Measurements from ENCODE around the gene OBSCN.

The OBSCN gene

DNA sequence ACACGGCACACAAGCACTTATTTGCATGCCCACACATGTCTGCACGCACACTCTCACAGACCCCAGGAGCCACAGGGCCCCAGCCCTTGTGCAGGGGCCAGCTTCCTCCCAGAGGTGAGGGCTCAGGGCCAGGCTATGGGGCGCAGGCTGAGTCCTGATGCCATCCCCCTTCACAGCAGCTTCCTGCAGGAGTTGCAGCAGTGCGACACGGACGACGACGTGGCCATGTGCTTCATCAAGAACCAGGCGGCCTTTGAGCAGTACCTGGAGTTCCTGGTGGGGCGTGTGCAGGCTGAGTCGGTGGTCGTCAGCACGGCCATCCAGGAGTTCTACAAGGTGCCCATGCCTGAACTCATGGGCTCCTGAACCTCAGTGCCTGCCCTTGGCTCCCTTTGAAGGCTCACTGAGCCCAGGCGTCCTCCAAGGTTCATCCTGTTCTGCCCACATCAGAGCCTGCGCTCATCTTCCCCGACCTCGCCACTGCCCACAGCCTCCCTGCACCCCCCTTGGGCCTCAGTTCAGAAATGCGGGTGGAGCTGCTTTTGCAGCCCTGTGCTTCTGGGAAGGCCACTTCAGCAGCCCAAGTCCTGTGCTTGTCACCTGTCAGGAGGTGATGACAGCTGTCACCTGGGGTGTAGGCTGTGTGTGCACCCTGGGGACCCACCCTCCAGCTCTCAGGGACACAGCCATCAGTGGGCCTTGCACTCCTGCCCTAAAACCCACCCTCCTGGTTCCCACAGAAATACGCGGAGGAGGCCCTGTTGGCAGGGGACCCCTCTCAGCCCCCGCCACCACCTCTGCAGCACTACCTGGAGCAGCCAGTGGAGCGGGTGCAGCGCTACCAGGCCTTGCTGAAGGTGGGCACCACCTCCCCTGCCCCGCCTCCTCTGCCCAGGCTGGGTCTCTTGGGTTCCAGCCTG, 132.2 kb downstream of the OBSCN start:
- no peak for DNase-seq (ENCODE audit: low read depth in 2 of 2)

DNA sequence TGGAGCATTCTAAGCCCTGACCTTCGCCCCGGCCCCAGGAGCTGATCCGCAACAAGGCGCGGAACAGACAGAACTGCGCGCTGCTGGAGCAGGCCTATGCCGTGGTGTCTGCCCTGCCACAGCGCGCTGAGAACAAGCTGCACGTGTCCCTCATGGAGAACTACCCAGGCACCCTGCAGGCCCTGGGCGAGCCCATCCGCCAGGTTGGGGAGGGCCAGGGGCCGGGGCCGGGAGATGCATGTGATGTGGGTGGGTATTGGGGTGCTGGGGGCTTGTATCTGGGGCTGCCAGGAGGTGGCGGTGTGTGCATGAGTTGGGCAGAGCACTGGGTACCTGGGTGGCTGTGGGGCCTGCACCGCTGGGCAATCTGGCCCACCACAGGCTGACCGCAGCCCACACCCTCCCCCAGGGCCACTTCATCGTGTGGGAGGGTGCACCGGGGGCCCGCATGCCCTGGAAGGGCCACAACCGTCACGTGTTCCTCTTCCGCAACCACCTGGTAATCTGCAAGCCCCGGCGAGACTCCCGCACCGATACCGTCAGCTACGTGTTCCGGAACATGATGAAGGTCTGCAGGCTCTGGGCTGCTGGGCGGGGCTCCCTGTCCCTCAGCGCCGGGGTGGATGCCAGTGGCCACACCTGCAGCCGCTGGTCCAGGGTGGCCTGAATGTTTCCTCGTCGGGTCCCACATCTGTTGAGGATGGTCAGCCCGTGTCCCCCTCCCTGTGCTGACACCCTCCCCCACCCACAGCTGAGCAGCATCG, 133.0 kb downstream of the OBSCN start:
- no peak for DNase-seq (ENCODE audit: low read depth in 2 of 2)

DNA sequence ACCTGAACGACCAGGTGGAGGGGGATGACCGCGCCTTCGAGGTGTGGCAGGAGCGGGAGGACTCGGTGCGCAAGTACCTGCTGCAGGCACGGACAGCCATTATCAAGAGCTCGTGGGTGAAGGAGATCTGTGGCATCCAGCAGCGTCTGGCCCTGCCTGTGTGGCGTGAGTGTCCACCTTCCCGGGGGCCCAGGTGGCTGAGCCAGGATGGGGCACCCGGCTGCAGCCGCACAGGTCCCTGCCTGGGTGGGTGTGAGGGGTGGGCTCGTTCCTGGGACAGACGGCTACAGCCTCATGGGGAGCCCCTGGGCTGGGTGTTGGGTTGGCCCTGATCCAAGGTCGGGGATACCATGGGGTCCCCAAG, 133.6 kb downstream of the OBSCN start:
- DNase-seq (ENCODE audit: low read depth in 2 of 2), result no peak

DNA sequence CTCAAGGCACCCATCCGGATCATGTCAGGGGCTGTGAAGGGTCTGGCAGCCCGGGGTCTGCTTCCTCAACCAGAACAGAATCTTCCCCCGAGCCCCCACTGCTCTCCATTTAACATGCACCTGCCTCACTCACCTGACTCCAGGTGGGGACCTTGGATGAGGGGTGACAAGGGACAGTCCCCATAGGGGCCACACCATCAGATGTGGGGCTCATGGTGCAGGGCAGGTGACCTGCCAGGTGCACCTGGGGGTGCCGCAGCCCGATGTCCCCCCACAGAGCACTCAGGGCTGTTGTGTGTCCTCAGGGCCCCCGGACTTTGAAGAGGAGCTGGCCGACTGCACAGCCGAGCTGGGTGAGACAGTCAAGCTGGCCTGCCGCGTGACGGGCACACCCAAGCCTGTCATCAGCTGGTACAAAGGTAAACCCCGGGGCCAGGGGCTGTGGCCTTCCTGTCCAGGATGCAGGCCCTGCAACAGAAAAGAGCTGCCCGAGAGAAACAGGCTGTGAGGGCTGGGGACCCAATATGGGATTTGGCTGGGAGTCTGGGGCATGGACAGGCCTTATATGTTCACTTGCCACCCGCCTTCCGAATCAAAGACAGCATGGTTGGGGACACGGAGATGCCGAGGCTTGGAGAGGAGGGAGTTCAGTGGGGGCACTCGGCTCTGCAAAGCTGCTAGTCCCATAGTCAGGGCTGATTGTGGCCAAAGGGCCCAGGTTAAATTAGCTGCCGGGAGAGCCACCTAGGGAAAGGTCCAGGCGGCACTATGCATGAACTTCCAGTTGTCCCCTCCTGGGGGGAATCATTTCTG, 134.2 kb downstream of the OBSCN start:
- DNase-seq (ENCODE audit: low read depth in 2 of 2), result no peak

DNA sequence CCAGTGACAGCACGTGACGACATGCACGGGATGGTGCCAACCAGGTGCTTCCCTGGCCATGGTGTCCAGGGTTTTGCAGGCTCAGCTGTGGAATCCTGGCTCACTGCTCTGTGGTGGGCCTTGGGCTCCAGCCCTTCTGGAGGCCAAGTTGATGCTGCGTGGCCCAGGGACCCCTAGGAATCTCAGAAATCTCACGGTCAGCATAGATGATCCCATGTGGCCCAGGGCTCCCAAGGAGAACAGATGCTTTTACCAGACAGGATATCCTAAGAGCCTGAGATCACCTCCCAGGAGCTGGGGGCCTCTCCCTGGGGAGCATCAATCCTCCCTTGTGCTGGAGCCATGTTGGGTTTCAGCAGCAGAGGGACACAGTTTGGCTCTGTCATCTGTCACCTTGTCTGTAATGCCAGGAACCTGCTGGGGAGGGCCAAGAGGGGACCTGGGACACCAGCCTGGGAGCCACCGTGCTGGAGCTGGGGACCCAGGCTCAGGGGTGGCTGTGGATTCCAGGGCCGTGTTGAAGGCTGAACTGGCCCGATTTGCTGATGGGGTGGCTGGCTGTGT, 134.9 kb downstream of the OBSCN start:
- no peak for DNase-seq (ENCODE audit: low read depth in 2 of 2)

DNA sequence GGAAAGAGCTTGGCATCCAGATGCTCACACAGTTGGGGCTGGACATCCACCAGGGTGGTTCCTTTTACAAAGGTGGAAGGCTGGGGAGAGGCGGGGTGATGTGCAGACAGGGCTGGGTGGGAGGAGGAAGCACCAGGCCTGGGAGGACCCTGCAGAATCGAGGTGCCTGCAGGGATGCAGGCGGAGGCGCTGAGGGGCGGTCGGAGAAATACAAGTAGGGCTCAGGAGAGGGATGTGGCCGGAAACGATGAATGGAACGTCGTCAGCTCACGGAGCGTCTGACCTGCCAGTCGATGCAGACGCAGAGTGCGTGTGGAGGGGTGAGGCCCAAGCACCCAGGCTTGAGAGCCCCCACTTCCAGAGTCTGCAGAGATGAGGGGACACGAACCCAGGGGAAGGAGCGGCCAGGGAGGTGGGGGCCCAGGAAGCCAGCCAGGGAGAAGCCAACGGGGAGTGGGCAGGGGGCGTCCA, 135.4 kb downstream of the OBSCN start:
- DNase-seq (ENCODE audit: low read depth in 2 of 2), result no peak

DNA sequence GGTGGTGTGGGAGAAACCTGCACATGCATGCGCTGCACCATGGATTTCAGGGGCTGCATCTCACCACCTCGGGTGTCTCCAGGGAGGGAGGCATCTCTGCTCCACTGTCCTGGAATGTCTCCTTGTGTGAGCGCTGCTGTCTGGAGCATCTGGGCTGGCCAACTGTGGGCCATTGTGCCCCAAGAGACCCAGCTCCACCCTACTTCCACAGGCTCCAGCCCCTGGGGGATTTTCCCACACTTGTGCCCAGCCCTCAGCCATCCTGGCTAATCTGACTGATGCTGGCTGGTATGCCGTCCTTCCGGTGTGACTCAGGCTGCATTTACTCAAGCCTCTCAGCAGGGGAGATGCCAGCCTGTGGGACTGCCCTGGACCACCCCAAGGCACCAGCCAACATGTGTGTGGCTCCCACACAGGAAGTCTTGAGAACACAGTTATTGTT, 136.8 kb downstream of the OBSCN start:
- no peak for DNase-seq (ENCODE audit: low read depth in 2 of 2)

DNA sequence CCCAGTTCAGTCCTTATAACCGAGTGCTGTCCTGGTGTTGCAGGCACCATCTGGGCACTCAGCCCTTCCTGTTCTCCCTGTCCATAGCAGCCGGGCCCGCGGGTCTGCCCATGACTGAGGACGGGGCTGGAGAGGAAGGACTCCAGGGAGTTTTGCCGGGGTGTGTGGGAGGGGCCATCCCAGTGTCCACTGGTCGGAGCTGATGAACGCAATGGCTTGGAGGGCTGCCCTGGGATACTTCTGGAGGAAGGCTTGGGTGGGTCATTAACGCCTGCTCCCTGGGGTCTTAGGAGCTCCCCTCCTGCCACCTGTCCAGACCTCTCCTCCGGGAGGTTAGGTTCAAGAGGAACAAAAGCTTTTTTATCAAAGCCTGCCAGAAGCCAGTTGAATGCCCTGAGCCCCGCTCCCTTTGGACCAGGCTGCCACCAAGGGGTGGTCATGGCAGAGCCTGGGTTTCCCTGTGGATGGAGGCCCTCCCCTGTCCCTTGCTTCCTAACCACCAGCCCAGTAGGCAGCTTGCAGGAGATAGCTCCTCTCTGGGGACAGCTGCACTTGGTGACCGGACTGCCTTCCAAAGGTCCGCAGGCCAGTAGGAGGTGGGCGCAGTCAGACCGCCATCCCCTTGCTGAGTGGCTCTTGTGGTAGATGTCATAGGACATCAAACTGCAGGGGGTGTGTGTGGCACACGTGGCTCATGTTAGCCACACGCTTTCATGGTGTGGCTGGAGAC, 137.5 kb downstream of the OBSCN start:
- no peak for DNase-seq (ENCODE audit: low read depth in 2 of 2)

DNA sequence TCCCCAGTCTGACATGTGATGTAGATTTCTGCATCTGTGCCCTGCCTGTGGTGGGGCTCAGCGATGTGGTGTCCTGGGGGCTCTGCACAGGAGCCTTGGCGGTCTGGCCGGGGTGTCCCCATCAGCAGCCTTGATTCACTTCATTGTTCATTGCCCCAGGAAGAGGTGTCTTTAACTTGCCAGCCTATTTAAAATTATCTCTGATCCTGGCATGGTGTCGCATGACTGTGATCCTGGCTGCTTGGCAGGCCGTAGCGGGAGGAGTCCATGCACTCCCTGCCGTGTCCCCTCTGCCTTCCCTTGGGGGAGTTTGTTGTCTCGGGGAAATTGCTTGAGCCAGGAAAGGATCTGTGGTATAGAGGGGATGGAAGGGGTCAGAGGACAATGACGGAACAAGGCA, 138.9 kb downstream of the OBSCN start:
- DNase-seq (ENCODE audit: low read depth in 2 of 2), result no peak

DNA sequence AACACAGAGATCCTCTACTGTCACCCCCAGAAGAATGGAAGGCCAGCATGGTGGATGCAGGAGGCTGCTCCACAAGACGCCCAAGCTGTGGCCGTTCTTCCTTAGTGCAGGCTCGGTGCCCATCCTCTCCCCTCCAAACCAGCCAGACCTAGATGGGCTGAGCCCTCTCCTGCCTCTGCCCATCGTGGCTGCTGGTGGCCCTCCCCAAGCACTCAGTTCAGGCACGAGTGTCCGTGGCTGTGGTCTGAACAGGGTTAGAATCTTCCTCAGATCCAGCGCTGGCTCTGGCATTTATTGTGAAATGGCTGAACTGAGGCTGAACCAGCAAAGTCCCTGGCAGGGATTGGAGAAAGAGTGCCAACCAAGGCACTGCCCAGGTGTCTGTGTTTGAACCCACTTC, 139.3 kb downstream of the OBSCN start:
- no peak for DNase-seq (ENCODE audit: low read depth in 2 of 2)

DNA sequence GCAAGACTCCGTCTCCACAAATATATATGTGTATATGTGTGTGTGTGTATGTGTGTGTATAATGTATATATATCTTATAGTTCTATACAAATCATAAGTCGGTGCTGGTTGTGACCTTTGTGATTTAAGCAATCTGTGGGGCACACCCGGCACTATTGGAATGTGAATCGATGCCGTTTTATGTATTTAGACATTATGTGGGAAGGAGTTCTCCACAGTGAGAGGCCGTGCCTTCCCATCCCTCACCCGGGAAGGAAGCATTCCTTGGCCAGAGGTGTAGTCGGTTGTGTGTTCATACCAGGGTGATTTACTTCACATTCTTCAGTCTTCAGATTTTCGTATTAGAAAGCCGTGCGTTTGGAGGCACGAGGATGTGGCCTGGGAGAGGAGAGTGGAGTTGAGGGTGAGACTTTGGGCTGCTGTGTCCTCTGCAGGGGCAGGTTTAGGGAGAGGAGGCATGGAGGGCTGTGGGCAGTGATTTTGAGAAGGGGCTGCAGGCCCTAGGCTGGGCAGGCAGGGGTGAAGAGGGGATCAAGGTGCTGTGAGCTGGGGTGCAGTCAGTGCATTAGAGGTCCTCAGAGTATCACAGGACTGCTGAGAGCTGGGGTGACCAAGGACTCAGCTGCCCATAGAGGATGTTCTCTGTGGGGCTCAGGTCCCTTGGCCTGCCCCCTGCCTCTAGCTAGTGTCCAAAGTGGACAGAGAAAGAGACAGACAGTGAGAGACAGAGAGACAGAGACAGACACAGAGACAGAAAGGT, 141.0 kb downstream of the OBSCN start:
- DNase-seq (ENCODE audit: low read depth in 2 of 2), result no peak

DNA sequence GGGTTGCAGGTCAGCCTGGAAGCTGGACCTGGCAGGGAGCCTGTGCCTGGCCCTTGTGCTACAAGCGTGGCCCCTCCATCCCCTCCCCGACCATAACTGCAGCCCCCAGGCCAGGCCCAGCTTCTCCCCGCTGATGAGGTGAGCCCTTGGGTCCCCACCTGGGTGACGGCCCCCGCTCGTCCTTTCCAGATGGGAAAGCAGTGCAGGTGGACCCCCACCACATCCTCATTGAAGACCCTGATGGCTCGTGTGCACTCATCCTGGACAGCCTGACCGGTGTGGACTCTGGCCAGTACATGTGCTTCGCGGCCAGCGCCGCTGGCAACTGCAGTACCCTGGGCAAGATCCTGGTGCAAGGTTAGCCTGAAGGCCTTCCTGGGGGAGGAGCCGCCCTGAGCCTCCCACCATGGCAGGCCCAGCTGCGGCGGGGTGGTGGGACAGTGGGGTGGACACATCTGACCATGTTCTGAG, 141.9 kb downstream of the OBSCN start:
- no peak for DNase-seq (ENCODE audit: low read depth in 2 of 2)

DNA sequence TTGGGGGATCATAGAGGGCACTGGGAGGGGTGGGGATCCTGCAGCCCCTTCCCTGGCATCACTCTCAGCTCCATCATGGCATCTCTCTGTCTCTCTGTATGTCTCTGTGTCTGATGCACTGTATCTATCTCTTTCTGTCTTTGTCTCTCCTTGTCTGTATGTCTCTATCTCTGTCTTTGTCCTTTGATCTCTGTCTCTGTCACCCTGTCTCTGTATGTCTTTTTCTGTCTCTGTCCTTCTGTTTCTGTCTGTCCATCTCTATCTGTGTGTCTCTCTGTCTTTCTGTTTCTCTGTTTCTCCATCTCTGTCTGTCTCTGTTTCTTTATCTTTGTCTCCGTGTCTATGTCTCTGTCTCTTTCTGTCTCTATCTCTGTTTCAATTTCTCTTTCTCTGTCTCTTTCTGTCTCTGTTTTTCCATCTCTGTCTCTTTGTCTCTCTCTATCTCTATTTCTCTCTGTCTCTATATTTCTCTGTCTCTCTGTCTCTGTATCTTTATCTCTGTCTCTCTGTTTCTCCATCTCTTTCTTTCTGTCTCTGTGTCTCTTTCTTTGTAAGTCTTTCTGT, 142.4 kb downstream of the OBSCN start:
- no peak for DNase-seq (ENCODE audit: low read depth in 2 of 2)

DNA sequence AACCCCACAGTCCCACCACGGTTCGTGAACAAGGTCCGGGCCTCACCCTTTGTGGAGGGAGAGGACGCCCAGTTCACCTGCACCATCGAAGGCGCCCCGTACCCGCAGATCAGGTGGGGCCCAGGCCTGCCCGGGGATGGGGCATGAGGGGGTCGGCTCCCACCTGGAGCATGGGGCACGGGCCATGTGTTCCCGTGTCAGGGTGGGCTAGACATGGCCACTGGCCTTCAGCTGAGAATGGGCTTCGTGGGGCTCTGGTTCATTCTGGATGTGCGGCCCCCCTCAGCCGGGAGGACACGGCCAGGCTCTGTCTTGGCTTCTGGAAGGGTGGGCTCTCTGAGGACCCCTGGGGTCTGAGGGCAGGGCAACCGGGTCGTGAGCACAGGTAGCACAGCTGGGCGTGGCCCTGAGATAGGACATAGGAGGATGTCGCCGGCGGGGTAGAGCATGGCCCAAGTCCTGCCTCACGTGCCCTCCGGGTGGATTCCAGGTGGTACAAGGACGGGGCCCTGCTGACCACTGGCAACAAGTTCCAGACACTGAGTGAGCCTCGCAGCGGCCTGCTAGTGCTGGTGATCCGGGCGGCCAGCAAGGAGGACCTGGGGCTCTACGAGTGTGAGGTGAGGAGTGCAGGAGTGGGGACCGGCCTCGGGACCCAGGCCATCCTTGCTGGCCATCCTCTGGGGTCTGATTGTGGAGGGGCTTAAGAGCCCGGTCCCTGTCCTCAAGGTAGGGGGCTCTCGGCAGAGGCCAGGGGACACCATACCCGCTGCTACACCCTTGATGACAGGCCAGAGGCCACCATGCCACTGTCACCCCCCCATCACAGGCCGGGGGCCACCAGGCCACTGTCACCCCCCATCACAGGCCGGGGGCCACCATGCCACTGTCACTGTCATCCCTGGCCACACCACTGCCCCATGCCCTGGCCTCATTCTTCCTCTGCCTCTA, 143.3 kb downstream of the OBSCN start:
- DNase-seq (ENCODE audit: low read depth in 2 of 2), result no peak

DNA sequence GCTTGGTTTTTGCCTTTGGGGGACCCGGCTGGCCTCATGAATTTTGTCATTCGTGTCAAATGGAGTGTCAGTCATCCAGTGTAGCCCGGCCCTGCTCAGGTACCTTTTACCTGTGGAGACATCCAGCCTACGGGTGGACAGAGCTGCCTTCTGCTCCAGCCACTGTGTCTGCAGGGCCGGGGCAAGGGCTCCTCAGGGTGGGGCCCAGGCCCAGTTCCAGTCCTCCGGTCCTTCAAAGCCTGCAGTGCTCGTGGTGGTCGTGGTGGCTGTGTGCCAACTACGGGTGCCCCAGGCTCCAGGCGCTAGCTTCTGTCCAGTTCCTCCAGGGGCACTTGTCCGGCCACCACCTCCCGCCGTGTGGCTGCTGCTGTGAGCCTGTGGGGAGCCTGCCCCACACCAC, 144.0 kb downstream of the OBSCN start:
- no peak for DNase-seq (ENCODE audit: low read depth in 2 of 2)

DNA sequence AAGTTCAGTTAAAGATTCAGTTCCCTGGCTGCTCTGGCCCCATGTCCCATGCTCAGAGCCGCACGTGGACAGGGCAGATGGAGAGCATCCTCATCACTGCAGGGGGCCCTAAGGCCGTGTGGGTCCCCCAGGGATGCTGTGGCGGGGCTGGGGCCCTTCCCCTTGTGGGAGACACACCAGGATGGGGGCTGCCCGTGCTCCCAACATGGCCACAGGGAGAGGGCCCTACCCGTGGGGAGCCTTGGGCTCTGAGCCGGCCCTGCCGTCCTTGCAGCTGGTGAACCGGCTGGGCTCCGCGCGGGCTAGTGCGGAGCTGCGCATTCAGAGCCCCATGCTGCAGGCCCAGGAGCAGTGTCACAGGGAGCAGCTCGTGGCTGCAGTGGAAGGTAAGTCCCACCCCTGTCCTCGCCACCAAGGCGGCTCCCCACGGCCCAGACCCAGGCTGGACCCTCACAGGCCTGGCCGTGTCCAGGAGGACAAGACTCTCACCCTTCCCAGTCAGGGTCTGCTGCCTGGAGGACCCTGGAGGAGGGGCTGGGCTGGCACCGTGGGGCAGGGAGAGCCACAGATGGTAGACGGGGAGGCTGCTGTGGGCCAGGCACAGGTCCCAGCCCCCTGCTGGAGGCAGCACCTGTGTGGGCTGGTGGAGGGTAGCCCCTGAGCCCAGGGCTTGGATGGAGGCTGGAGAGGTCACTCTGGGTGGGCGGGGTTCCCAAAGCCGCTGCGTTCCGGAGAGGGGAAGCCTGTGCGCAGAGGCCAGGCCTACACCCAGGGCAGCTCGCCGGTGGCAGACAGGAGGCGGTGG, 145.0 kb downstream of the OBSCN start:
- no peak for DNase-seq (ENCODE audit: low read depth in 2 of 2)

DNA sequence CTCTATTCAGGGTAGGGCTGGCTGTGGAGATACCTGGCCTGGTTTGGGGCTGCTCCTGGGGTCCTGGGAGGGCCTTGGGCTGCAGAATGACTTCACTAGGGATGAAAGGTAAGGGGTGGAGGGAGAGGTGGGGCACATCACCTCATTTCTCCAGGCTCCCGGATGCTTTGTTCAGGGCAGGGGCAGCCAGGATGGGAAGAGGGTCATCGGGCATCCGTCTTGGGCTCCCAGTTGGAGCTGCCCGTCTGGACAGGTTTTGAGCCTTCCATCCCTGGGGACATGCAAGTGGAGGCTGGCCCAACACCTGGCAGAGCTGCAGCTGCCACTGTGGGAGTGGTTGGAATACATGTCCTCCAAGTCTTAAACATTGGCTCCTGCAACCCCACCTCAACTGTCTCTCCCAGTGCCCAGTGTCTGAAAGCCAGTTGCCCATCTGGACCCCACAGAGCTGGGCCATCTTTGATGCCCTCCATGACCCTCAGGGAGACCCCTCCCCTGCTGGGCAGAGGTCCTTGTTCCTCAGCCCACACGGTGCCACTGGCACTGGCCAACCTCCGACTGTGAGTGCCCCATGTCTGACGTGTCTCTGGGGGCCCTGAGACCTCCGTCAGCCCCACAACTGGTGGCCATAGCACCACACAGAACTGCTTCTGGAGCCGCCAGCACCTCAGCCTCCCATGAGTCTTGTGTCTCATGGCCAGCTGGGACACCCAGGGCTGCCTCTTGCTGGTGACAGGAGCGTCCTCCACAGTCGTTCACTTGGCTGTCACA, 145.9 kb downstream of the OBSCN start:
- DNase-seq (ENCODE audit: low read depth in 2 of 2), result no peak
